ENCODE results near the gene MAGOHB.

MAGOHB gene

DNA sequence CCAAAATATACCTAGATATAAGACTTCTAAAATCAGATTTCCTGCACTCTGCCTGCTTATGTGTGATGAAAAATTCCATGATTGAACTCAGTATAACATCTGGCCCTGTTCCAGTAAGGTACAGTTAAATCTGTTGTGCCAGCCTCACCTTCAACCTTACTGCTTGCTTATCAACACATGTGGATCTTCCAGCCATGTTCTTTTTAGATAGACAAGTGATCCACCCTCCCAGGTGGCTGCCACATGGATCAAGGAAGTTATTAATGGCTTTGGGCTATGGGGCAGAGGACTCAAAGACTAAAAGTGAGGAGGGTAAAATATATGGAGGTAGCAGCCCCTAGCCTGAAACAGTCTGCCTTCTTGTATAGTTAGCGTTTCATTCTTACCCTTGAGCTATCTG lies 25.3 kb upstream of the MAGOHB start:
- Histone ChIP-seq H3K4me1 (ENCODE audit: insufficient read depth, insufficient read length) (no peaks in the 10 kb centered on the region), H3K4me3 (ENCODE audit: insufficient read length, low read depth) (no peak overlapping the region), H3K9me3 (ENCODE audit: insufficient read depth, low read length) (no peaks in the 10 kb centered on the region), H3K36me3 (ENCODE audit: insufficient read depth, insufficient read length, low read length) (no peaks in the 10 kb centered on the region), H3K9ac (ENCODE audit: insufficient read length, low read depth) (no peak overlapping the region), H3K27me3 (ENCODE audit: insufficient read depth, insufficient read length) (no peaks in the 10 kb centered on the region)
- no peak for TF ChIP-seq YY1 (IDR thresholded peaks at IDR 0.05; ENCODE audit: insufficient read depth, insufficient read length)
- no peak for DNase-seq (ENCODE audit: low read depth, low spot score)

- DNase-seq (ENCODE audit: low read depth, low spot score), result no peak
- no peaks in the 10 kb centered on the region for H3K9me3 ChIP-seq (ENCODE audit: insufficient read depth, low read length)
- H3K4me3 ChIP-seq (ENCODE audit: insufficient read length, low read depth), result no peak overlapping the region
- no peak overlapping the region for H3K9ac ChIP-seq (ENCODE audit: insufficient read length, low read depth)
- no peak for TF ChIP-seq YY1 (IDR thresholded peaks at IDR 0.05; ENCODE audit: insufficient read depth, insufficient read length)
- no peak for TF ChIP-seq ZNF274 (IDR thresholded peaks at IDR 0.05; ENCODE audit: low read depth, low read length)
- TF ChIP-seq SUZ12 (IDR thresholded peaks at IDR 0.05; ENCODE audit: extremely low read depth, insufficient read depth, insufficient read length), result no peak
- no peaks in the 10 kb centered on the region for H3K4me1 ChIP-seq (ENCODE audit: insufficient read depth, insufficient read length)
- H3K27me3 ChIP-seq (ENCODE audit: insufficient read depth, insufficient read length), result no peaks in the 10 kb centered on the region
- no peaks in the 10 kb centered on the region for H3K36me3 ChIP-seq (ENCODE audit: insufficient read depth, insufficient read length, low read length)
Observed at GRCh38 chr12:10636611-10637010, 23.2 kb upstream of the MAGOHB start.

DNA sequence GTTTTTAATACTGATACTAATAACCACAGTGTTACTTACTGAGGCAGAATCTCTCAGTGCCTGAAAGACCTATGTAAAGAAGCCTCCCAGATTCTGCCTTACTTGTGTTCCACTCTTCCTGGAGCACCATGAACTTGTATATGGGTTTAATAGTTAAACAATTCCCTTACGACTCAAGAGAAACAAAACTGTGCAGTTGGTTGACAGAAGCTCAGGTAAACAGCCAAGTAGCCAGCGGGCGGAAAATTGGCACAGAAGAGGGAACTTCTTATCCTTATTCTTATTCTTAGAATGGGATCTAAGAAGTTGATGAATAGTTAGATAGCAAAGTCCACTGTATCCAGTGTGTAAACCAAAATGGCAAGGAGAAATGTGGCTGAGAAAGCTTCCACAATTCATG lies 22.7 kb upstream of the MAGOHB start:
- TF ChIP-seq SUZ12 (IDR thresholded peaks at IDR 0.05; ENCODE audit: extremely low read depth, insufficient read depth, insufficient read length), result no peak
- no peak for TF ChIP-seq YY1 (IDR thresholded peaks at IDR 0.05; ENCODE audit: insufficient read depth, insufficient read length)
- no peak for TF ChIP-seq ZNF274 (IDR thresholded peaks at IDR 0.05; ENCODE audit: low read depth, low read length)

GRCh38 chr12:10635306-10635705 lies 21.9 kb upstream of the MAGOHB start:
- Histone ChIP-seq H3K36me3 (ENCODE audit: insufficient read depth, insufficient read length, low read length) (no peaks in the 10 kb centered on the region), H3K4me1 (ENCODE audit: insufficient read depth, insufficient read length) (no peaks in the 10 kb centered on the region), H3K4me3 (ENCODE audit: insufficient read length, low read depth) (no peak overlapping the region), H3K9ac (ENCODE audit: insufficient read length, low read depth) (no peak overlapping the region), H3K9me3 (ENCODE audit: insufficient read depth, low read length) (no peaks in the 10 kb centered on the region), H3K27me3 (ENCODE audit: insufficient read depth, insufficient read length) (no peaks in the 10 kb centered on the region)
- DNase-seq (ENCODE audit: low read depth, low spot score), result no peak
- TF ChIP-seq YY1 (IDR thresholded peaks at IDR 0.05; ENCODE audit: insufficient read depth, insufficient read length) (no peak), SUZ12 (IDR thresholded peaks at IDR 0.05; ENCODE audit: extremely low read depth, insufficient read depth, insufficient read length) (no peak), ZNF274 (IDR thresholded peaks at IDR 0.05; ENCODE audit: low read depth, low read length) (no peak)

More for the DNA sequence above, 22.7 kb upstream of the MAGOHB start:
- Histone ChIP-seq H3K36me3 (ENCODE audit: insufficient read depth, insufficient read length, low read length) (no peaks in the 10 kb centered on the region), H3K4me1 (ENCODE audit: insufficient read depth, insufficient read length) (no peaks in the 10 kb centered on the region), H3K9ac (ENCODE audit: insufficient read length, low read depth) (no peak overlapping the region), H3K4me3 (ENCODE audit: insufficient read length, low read depth) (no peak overlapping the region), H3K27me3 (ENCODE audit: insufficient read depth, insufficient read length) (no peaks in the 10 kb centered on the region), H3K9me3 (ENCODE audit: insufficient read depth, low read length) (no peaks in the 10 kb centered on the region)
- DNase-seq (ENCODE audit: low read depth, low spot score), result no peak

GRCh38 chr12:10634427-10634826 lies 21.0 kb upstream of the MAGOHB start:
- H3K36me3 ChIP-seq (ENCODE audit: insufficient read depth, insufficient read length, low read length), result peaks cover 2% of the 10 kb centered on the region
- H3K9ac ChIP-seq (ENCODE audit: insufficient read length, low read depth), result no peak overlapping the region
- no peaks in the 10 kb centered on the region for H3K4me1 ChIP-seq (ENCODE audit: insufficient read depth, insufficient read length)
- TF ChIP-seq ZNF274 (IDR thresholded peaks at IDR 0.05; ENCODE audit: low read depth, low read length), result no peak
- TF ChIP-seq YY1 (IDR thresholded peaks at IDR 0.05; ENCODE audit: insufficient read depth, insufficient read length), result no peak
- TF ChIP-seq SUZ12 (IDR thresholded peaks at IDR 0.05; ENCODE audit: extremely low read depth, insufficient read depth, insufficient read length), result no peak
- no peak overlapping the region for H3K4me3 ChIP-seq (ENCODE audit: insufficient read length, low read depth)
- no peaks in the 10 kb centered on the region for H3K27me3 ChIP-seq (ENCODE audit: insufficient read depth, insufficient read length)
- no peaks in the 10 kb centered on the region for H3K9me3 ChIP-seq (ENCODE audit: insufficient read depth, low read length)
- DNase-seq (ENCODE audit: low read depth, low spot score), result no peak

DNA sequence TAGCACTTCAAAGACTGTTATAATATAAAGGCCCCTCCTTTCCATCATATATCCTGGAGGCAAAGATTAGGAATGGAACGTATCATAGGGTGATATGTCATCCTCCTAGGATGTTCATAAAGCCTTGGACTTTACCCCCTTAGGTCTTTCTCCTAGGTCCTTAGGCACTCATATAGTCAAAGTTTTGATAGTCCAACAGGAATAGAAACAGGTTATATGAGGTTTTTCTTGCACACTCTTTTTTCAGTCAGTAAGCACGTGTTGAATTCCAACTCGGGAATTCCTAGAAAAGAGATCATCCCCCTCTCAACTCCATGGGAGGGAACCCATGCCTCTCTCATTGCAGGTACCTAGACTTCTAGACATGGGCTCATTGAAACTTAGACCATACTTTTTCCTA lies 20.1 kb upstream of the MAGOHB start:
- TF ChIP-seq SUZ12 (IDR thresholded peaks at IDR 0.05; ENCODE audit: extremely low read depth, insufficient read depth, insufficient read length), result no peak
- TF ChIP-seq ZNF274 (IDR thresholded peaks at IDR 0.05; ENCODE audit: low read depth, low read length), result no peak
- no peak for TF ChIP-seq YY1 (IDR thresholded peaks at IDR 0.05; ENCODE audit: insufficient read depth, insufficient read length)
- no peaks in the 10 kb centered on the region for H3K9me3 ChIP-seq (ENCODE audit: insufficient read depth, low read length)
- no peaks in the 10 kb centered on the region for H3K27me3 ChIP-seq (ENCODE audit: insufficient read depth, insufficient read length)
- H3K9ac ChIP-seq (ENCODE audit: insufficient read length, low read depth), result no peak overlapping the region
- H3K4me3 ChIP-seq (ENCODE audit: insufficient read length, low read depth), result no peak overlapping the region
- peaks cover 4% of the 10 kb centered on the region for H3K36me3 ChIP-seq (ENCODE audit: insufficient read depth, insufficient read length, low read length)
- no peaks in the 10 kb centered on the region for H3K4me1 ChIP-seq (ENCODE audit: insufficient read depth, insufficient read length)
- DNase-seq (ENCODE audit: low read depth, low spot score), result no peak

DNA sequence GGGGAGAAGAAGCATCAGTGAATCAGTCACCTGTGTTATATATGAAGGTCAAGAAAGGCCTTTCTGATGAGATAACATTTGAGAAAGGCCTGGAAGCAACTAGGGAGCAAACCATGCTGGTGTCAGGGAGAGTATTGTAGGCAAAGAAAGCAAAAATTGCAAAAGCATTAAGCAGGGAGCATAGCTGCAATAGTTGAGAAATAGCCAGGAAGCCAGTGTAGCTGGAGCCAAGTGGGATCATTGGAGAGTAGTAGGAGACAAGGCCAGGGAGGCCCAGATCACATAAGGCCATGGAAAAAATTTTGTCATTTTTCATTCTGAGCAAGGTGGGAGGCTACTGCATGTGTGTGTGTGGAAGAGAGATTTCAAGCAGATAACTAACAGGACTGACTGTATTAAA lies 18.8 kb upstream of the MAGOHB start:
- Histone ChIP-seq H3K4me1 (ENCODE audit: insufficient read depth, insufficient read length) (no peaks in the 10 kb centered on the region), H3K27me3 (ENCODE audit: insufficient read depth, insufficient read length) (no peaks in the 10 kb centered on the region)
- TF ChIP-seq YY1 (IDR thresholded peaks at IDR 0.05; ENCODE audit: insufficient read depth, insufficient read length) (no peak), ZNF274 (IDR thresholded peaks at IDR 0.05; ENCODE audit: low read depth, low read length) (no peak), SUZ12 (IDR thresholded peaks at IDR 0.05; ENCODE audit: extremely low read depth, insufficient read depth, insufficient read length) (no peak)

DNA sequence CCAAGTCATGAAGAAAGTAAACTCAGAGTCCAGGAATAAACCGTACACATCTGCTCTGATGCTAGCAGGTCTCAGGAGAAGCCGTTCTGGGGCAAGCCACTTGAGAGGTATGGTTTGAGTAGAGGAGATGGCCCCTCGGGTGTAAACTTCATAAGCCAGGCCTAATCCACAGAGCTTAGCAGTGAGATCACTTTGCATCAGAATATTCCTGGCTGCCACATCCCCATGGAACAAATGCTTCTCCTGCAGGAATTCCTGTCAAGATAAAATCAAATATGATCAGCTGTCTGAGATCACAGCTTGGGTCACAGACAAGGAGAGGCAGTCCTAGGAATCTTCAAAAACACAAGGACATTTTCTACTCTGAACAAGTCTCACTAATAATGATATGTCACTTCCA lies 11.2 kb upstream of the MAGOHB start:
- no peaks in the 10 kb centered on the region for H3K27me3 ChIP-seq (ENCODE audit: insufficient read depth, insufficient read length)
- H3K9ac ChIP-seq (ENCODE audit: insufficient read length, low read depth), result no peak overlapping the region
- no peaks in the 10 kb centered on the region for H3K9me3 ChIP-seq (ENCODE audit: insufficient read depth, low read length)
- no peaks in the 10 kb centered on the region for H3K4me1 ChIP-seq (ENCODE audit: insufficient read depth, insufficient read length)
- TF ChIP-seq SUZ12 (IDR thresholded peaks at IDR 0.05; ENCODE audit: extremely low read depth, insufficient read depth, insufficient read length) (no peak), ZNF274 (IDR thresholded peaks at IDR 0.05; ENCODE audit: low read depth, low read length) (no peak), YY1 (IDR thresholded peaks at IDR 0.05; ENCODE audit: insufficient read depth, insufficient read length) (no peak)
- DNase-seq (ENCODE audit: low read depth, low spot score), result no peak
- H3K4me3 ChIP-seq (ENCODE audit: insufficient read length, low read depth), result no peak overlapping the region
- H3K36me3 ChIP-seq (ENCODE audit: insufficient read depth, insufficient read length, low read length), result peaks cover 7% of the 10 kb centered on the region

More for the DNA sequence above, 18.8 kb upstream of the MAGOHB start:
- DNase-seq (ENCODE audit: low read depth, low spot score), result no peak
- Histone ChIP-seq H3K9me3 (ENCODE audit: insufficient read depth, low read length) (no peaks in the 10 kb centered on the region), H3K9ac (ENCODE audit: insufficient read length, low read depth) (no peak overlapping the region), H3K4me3 (ENCODE audit: insufficient read length, low read depth) (no peak overlapping the region), H3K36me3 (ENCODE audit: insufficient read depth, insufficient read length, low read length) (peaks cover 4% of the 10 kb centered on the region)

All from NT2/D1 (cell line).